HCEC 1CT (cell line): ENCODE measurements around the gene CFAP54.
A peak's percentile ranks its signal among the peaks of the same experiment; 100 is the strongest.
"Not testable (repeated sequence)": the region's sequence is repeated elsewhere in the genome, so short reads cannot be mapped to it uniquely, and the experiment has no call there.

Source experiments
- DNase-seq: peaks from one replicate; pipeline ENCODE4 v3.0.0-alpha.2; 2017

CFAP54 gene

GRCh38 chr12:96636895-96637294, 147.5 kb downstream of the CFAP54 start:
- no peak for DNase-seq

- DNase-seq, result no peak
These were observed 159.5 kb downstream of the CFAP54 start for GRCh38 chr12:96648923-96649322.

- no peak for DNase-seq
These were observed 163.5 kb downstream of the CFAP54 start for GRCh38 chr12:96652870-96653269.

- no peak for DNase-seq
These were observed 168.7 kb downstream of the CFAP54 start for GRCh38 chr12:96658075-96658474.

GRCh38 chr12:96669786-96670185, 180.4 kb downstream of the CFAP54 start:
- DNase-seq, result no peak

GRCh38 chr12:96670334-96670899, 181.0 kb downstream of the CFAP54 start:
- DNase-seq, result no peak

GRCh38 chr12:96675519-96675918, 186.1 kb downstream of the CFAP54 start:
- not testable (repeated sequence) for DNase-seq

GRCh38 chr12:96677363-96677762, 188.0 kb downstream of the CFAP54 start:
- DNase-seq, result no peak

GRCh38 chr12:96687719-96688118, 198.3 kb downstream of the CFAP54 start:
- no peak for DNase-seq

GRCh38 chr12:96698521-96698920, 209.1 kb downstream of the CFAP54 start:
- peak; percentile 14 for DNase-seq

- DNase-seq, result no peak
These were observed 209.6 kb downstream of the CFAP54 start for GRCh38 chr12:96698965-96699364.

GRCh38 chr12:96701856-96702255, 212.5 kb downstream of the CFAP54 start:
- no peak for DNase-seq

- no peak for DNase-seq
These were observed 220.9 kb downstream of the CFAP54 start for GRCh38 chr12:96710127-96710745.

- no peak for DNase-seq
These were observed 222.0 kb downstream of the CFAP54 start for GRCh38 chr12:96711364-96711763.

- DNase-seq, result no peak
These were observed 224.8 kb downstream of the CFAP54 start for GRCh38 chr12:96714199-96714598.

- DNase-seq, result no peak
These were observed 230.4 kb downstream of the CFAP54 start for GRCh38 chr12:96719660-96720362.

- DNase-seq, result no peak
These were observed 231.0 kb downstream of the CFAP54 start for GRCh38 chr12:96720363-96720705.

- DNase-seq, result not testable (repeated sequence)
These were observed 240.1 kb downstream of the CFAP54 start for GRCh38 chr12:96729466-96729865.

- no peak for DNase-seq
These were observed 240.5 kb downstream of the CFAP54 start for GRCh38 chr12:96729886-96730285.

GRCh38 chr12:96743606-96744005, 254.2 kb downstream of the CFAP54 start:
- DNase-seq, result peak; percentile 34

GRCh38 chr12:96749999-96750398, 260.6 kb downstream of the CFAP54 start:
- DNase-seq, result no peak

- DNase-seq, result no peak
These were observed 262.2 kb downstream of the CFAP54 start for GRCh38 chr12:96751626-96752025.

- DNase-seq, result no peak
These were observed 262.8 kb downstream of the CFAP54 start for GRCh38 chr12:96752211-96752610.

GRCh38 chr12:96766232-96766631, 276.9 kb downstream of the CFAP54 start:
- DNase-seq, result peak; percentile 10

GRCh38 chr12:96769400-96769799, 280.0 kb downstream of the CFAP54 start:
- DNase-seq, result no peak
